GM19239 (cell line): ENCODE measurements around the gene BTBD10.
"Not testable (repeated sequence)": the region's sequence is repeated elsewhere in the genome, so short reads cannot be mapped to it uniquely, and the experiment has no call there.

Experiments used
- DNase-seq: peaks from one replicate; pipeline ENCODE4 v3.0.0; 2011; ENCODE audit warnings: low spot score; ENCODE audit not compliant: insufficient read length
- FAIRE-seq: peaks from 2 replicates; lab custom pipeline; 2011; peaks lifted over from hg19 to GRCh38; lab: Jason Lieb, UNC

The BTBD10 gene

DNA sequence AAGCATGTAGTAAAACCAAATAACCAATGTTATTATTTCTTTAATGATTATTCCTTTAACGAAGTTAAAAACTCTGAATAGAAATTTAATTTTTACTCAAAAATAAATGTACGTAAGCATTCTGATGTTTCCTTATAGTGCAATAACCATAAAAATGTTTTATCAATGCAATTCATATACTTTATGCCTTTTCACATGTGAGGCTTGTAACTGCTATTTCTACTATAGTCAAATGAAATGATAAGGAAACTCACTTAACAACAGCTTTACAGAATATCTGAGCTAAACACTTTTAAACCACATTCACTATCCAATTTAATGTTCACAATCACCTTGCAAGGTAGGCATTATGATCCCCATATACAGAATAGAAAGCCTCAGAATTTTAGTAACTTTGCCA, 17.4 kb downstream of the BTBD10 start:
- FAIRE-seq (no peak), DNase-seq (no peak)

DNA sequence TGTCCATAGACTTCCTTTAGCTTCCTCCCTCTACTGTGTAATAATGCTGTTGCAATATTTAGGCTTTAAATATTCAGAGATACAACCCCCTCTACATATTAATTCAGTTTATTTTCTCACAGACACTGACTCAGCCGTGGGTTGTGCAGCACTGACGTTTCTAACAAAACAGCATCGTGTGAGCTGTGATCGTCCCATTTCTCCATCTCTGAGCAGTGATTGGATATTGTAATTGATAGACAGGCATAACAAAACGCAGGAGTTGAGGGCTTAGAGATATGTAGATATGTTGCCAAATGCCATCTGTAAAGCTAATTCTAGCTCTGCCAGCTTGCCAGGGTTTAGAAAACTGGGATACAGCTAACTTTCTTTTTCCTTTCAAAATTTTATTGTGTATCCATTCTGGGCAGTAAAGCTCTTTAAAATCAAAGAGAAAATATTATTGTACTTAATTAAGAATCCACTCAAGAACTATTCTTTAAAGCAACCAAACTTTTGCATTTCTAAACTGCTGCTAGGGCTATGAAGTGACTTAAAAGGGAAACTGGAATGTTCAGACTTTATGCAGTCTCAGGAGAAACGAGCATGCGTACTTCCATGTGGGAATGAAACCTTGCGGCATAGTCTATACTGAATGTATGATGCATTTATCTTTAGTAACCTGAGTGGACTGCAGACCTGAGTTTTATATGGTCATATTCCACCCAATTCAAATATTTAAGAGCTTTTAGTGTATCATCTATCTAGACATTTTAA, 22.7 kb downstream of the BTBD10 start:
- DNase-seq = no peak
- FAIRE-seq = no peak

DNA sequence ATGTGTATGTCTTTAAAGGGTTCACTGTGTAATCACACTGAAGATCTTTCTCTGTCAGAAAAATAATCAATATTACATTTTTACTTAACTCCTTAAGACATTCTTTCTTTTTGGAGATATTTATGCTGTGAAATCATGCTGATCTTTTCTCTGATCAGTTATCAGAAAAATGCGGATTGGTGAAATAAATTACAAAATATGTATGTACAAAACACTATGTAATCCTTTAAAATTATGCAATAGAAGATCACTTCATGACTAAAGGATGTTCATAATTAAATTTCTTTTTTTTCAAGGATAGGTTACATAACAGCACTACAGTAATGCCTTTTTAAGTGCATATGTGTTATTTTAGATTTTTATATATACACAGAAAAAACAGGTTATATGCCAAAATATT, 24.7 kb downstream of the BTBD10 start:
- DNase-seq (no peak), FAIRE-seq (no peak)

DNA sequence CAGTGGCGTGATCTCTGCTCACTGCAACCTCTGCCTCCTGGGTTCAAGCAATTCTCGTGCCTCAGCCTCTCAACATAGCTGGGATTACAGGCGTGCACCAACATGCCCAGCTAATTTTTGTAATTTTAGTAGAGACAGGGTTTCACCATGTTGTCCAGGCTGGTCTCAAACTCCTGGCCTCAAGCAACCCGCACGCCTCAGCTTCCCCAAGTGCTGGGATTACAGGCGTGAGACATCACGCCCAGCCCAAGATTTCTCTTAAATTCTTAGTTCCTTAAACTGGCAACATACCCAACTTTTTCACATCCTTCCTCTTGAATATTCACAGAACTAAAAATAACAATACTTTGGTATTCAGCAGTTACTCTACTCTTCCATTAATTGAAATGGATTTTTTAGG, 26.2 kb downstream of the BTBD10 start:
- FAIRE-seq, DNase-seq: not testable (repeated sequence)

DNA sequence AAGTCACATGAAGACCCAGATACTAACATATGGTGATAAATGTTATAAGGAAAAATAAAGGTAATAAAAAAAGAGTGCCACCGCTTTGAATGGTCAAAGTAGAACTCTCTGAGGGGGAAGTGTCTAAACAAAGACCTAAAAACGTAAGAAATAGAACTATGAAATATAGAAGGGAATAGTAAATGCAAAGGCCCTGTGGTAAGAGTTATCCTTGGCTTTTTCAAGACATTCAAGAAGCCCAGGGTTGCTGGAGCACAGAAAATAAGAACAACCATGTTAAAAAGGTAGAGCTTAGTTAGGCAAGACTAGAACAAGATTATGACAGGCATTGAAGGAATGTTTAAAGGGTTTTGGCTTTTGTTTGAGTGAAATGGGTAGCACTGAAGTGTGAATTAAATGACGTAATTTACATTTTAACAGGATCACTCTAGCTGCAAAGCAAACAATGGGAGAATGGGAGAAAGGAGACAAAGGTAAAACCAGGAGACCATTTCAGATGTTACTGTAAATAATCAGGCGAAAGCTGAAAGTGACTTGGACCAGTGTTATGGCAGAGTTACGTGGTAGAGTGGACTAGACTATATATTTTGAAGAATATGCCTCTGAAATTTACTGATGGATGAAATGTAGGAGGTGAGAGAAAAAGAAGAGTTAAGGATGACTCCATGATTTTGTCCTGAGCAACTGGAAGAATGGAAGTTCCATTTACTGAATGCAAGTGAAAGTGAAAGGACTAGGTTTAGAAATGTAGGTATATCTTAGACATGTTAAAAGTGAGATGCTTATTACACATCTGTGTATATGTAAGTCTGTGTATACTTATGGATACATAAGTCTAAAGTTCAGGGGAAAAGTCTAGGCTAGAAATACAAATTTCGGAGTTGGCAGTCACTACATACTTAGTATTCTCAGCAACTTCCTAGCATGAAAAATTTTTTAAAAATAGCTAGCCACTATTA, 28.5 kb downstream of the BTBD10 start:
- DNase-seq (no peak), FAIRE-seq (peak; percentile 23)

DNA sequence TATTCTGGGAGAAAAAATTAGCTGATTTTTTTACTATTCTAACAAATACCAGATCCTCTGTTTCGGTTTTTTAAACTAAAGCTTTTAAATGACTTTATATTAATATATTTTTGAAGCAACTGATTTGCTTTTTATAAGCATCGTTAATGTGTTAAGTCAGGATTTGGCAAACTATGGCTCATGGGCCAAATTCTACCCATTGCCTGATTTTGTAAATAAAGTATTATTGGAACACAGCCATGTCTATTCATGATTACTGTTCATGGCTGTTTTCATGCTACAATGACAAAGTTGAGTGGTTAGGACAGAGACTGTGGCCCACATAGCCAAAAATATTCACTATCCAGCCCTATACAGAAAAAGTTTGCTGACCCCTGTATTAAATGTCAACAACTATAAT, 29.6 kb downstream of the BTBD10 start:
- FAIRE-seq (no peak), DNase-seq (no peak)

DNA sequence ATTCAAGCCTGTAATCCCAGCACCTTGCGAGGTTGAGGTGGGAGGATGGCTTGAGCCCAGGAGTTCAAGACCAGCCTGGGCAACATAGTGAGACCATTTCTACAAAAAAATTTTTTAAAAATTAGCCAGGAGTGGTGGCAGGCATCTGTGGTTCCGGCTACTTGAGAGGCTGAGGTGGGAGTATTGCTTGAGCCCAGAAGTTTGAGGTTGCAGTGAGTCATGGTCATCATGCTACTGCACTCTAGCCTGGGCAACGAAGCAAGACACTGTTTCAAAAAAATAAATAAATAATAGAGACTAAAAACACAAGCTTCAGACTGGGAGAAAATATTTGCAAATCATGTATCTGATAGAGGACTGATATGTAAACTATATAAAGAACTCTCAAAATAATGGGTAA, 33.2 kb downstream of the BTBD10 start:
- DNase-seq (no peak), FAIRE-seq (no peak)

DNA sequence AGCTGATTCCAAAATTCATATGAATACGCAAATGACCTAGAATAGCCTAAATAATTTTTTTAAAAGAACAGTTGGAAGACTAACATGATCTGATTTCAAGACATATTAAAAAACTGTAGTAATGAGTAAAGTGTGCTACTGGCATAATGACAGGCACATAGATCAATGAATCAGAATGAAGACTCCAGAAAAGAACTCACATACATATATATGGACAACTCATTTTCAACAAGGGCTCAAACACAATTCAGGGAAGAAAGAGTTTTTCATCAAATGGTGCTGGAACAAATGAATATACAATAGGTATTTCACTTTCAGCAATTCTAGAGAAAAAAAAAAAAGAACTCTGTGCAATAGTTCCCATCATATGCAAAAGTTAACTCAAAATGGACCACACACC, 33.7 kb downstream of the BTBD10 start:
- DNase-seq (no peak), FAIRE-seq (no peak)

DNA sequence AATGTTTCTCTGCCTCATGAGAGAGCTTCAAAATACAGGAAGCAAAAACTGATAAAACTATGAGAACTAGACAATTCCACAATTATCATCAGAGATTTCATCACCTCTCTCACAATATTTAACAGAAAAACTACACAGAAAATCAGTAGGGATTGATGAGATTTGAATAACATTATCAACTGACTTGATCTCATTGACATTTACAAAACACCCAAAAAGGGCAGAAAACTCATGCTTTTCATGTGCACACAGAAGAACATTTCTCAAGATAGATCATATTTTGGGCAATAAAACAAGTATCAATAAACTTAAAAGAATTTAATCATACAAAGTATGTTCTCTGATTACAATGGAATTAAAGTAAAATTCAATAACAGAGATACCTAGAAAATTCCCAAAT, 35.6 kb downstream of the BTBD10 start:
- FAIRE-seq (no peak), DNase-seq (no peak)

DNA sequence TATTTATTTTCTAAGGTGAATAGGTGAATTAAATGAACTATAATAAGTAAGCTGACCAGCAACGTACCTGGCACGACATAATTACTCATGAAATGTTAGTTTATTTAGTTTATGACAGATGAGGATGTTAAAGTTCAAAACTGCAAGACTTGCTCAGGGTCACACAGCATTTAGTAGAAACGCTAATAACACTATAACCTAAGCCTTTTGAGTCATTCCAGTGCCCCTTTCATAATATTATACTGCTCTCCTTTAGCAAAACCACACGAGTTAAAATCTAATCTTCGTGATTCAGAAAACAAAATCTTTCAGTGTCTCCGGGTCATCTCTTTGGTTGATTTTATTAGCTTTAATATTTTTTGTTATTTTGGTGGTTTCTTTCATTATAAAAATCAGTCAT, 39.6 kb downstream of the BTBD10 start:
- no peak for FAIRE-seq

DNA sequence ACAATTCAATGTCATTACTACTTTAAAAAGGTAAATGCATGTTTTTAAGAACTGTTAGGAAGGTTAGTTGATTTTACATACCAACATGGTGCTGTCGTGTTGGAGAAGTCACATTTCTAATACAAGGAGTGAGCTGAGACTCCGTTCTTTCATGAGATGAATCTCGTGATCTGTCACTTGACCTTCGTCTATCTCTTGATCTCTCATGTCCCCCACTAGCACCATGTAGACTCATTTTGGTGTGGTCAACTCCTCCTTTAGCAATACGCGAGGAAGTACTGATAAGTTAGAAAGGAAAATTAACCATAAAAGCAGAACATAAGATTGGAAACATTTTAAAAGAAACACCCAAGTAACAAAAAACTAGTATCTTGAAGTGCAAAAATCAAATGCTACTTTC, 41.5 kb downstream of the BTBD10 start:
- DNase-seq (no peak), FAIRE-seq (no peak)

More for the DNA sequence above, 39.6 kb downstream of the BTBD10 start:
- DNase-seq = no peak

DNA sequence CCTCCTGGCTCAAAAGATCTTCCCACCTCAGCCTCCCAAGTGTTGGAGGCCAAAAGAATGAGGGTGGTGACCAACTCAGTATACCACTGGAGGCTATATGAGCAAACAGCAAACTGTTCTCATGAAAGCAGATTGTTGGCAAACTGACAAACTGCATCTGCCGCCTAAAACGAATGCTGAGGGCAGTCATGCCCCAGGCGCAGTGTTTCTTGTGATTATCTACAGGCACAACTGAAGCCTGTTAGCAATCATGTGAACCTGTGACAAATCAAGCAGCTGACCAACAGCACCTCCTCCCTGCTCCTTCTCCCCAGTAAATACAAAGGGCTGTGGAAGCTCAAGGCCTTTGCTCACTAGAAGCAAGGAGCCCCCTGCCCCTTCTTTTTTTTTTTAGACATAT, 47.8 kb downstream of the BTBD10 start:
- no peak for DNase-seq
- no peak for FAIRE-seq

DNA sequence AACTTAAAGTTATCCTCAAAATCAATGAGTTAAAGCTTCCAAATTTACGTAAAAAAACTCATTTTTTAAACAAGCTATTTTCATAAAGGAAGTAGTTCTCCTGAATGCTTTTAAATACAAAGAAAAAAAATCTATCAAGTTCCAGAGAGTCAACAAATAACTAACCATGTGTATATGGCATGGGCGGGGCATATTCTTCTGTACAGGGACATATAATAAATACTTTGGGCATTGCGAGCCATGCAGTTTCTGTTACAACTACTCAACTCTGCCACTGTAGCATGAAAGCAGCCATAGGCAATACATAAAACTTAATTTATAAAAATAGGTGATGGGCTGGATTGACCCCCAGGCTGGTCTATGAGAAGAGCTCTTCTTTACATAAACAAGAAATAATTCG, 57.8 kb downstream of the BTBD10 start:
- FAIRE-seq (no peak), DNase-seq (no peak)

DNA sequence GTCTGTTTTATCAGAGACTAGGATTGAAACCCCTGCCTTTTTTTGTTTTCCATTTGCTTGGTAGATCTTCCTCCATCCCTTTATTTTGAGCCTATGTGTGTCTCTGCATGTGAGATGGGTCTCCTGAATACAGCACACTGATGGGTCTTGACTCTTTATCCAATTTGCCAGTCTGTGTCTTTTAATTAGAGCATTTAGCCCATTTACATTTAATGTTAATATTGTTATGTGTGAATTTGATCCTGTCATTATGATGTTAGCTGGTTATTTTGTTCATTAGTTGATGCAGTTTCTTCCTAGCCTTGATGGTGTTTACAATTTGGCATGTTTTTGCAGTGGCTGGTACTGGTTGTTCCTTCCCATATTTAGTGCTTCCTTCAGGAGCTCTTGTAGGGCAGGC, 64.7 kb downstream of the BTBD10 start:
- FAIRE-seq = not testable (repeated sequence)

DNA sequence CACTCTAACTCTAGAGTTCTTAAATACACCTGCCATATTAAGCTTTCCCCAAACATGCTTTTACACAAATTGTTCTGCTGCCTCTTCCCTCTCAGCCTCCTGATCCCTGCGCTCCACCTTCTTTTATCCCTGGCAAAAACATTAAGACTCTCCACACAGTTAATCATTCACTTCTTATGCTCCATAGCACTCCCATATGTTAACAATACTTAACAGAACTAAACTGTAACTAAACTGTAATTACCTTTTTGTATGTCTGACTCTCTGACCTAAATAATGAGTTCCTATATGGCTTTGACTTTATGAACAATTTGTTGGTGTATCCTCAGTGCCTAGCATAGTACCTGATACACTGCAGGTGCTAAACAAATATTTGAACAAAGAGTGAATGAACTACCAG, 71.8 kb downstream of the BTBD10 start:
- DNase-seq (no peak), FAIRE-seq (no peak)

More for the DNA sequence above, 64.7 kb downstream of the BTBD10 start:
- DNase-seq = not testable (repeated sequence)

DNA sequence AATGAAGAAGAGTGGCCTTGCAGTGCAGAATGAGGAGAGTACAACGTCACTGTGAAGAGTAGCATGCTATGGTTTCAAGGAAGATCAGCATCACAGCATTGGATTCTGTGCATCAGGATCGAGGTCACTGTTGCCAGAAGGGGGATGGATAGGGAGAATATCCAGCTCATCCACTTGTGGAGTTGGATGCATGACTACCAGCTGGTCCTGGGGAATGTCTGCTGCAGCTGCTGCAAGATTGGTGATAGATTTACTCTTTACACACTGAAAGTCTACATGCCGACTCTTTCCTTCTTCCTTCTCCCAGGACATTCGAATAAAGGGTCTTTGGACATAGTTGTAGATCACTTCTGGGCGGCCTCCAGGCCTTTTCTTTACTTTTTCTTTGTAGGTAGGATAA, 74.3 kb downstream of the BTBD10 start:
- FAIRE-seq (no peak), DNase-seq (no peak)

DNA sequence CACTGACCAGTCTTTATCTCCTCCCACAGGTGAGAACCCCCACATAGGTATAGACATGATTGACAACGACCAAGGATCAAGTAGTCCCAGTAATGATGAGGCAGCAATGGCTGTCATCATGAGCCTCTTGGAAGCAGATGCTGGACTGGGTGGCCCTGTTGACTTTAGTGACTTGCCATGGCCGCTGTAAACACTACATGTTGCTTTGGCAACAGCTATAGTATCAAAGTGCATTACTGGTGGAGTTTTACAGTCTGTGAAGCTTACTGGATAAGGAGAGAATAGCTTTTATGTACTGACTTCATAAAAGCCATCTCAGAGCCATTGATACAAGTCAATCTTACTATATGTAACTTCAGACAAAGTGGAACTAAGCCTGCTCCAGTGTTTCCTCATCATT, 76.5 kb downstream of the BTBD10 start:
- FAIRE-seq (no peak), DNase-seq (no peak)

DNA sequence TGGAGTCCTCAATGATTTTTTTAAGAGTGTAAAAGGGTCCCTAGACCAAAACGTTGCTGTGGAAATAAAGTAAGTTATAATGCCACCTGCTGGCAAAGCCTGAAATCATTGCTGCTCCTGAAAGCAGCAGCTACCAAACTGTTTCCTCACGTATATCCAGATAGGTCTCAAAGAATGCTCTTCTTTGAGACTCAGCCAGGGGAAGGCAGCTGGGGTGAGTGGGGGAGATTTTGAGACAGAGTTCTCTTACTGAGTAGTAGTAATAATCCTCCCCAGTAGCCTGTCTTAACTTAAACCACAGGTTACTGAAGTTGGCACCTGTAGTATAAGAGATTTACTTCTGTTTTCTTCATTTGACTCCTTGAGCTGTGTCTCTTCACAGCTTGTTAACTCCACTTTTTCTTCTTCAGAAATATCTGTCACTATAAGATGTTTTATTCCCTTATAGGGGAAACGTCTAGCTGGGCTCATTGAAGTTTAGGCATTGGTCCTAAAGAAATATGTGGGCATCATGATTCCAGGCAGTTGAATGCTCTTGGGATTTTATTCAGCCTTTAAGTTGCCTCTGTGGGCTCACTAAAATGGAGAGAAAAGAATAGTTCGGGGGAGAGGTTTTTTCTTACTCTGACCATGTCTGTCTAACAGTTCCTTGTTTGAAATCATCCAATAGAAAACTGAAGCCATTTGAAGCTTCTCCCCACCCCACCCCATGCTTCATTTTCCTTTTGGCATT, 77.9 kb downstream of the BTBD10 start:
- DNase-seq (peak; percentile 12), FAIRE-seq (peak; percentile 92)

DNA sequence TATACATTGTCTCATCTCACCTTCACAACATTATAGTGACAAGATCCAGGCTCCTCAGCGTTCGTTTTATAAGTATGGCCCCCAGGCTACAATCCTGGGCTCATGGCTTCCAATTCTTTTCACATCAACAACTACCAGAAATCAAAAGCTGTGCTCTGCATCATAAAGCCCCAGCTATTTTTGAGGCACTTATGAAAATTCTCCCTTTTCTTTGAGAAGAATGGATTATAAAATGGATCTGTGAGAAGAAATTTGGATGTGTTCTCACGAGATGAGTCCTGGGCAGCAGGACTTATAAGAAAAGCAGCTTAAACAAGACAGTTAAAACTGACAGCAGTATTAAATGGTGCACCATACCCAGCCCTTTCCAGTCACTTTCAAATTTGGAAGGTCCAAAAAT, 80.3 kb downstream of the BTBD10 start:
- no peak for FAIRE-seq
- no peak for DNase-seq

DNA sequence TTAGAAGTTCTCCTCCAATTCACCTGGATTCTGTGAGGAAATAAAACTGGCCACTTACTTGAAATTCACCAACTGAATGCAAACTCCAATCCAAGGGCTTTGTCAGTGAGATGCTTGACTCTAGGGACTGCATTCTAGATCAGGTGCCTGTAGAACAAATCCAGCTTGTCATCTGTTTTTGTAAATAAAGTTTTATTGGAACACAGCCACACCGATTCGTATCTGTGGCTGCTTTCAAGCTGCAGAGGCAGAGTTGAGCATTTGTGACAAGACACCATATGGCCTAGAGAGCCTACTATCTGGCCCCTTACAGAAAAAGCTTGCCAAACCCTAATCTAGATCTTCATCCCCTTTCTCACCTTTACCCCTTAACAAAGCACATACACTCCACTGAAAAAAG, 82.3 kb downstream of the BTBD10 start:
- FAIRE-seq (no peak), DNase-seq (no peak)

DNA sequence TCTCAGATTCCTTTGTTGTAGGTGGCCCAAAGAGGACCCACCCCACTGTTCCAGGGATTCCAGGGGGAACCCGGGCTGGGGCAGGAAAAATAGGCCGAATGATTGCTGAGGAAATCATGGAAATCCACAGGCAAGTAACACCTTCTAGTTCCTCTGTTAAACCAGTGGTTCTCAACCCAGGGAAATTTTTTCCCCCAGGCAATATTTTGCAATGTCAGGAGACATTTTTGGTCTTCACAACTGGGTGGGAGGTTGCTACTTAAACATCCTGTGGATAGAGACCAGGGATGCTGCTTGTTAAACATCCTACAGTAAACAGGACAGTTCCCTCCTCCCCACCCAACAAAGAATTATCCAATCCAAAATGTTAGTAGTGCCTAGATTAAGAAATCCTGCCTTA, 84.7 kb downstream of the BTBD10 start:
- DNase-seq (no peak), FAIRE-seq (no peak)
